ENCODE data around the gene CLDN15. TPM values are rescaled to one million over a fixed set of nuclear protein-coding genes. Genes with fewer than 3 reads are reported as not detected.
"Not testable (repeated sequence)": the region's sequence is repeated elsewhere in the genome, so short reads cannot be mapped to it uniquely, and the experiment has no call there.

CLDN15 gene
- total RNA-seq, result 17.4 TPM

GRCh38 chr7:101237206-101238067 is at the start of gene CLDN15:
CLDN15 (minus strand) TSS chr7:101237802; CDS start chr7:101237581, 221 bp downstream.
- intact Hi-C loops (cut with DNase I), result no loop called here
- peak; percentile 79 for DNase-seq (ENCODE audit: low spot score)
- ATAC-seq, result peak; percentile 80

- intact Hi-C loops (cut with DNase I), result no loop called here
- ATAC-seq, result no peak
- no peak for DNase-seq (ENCODE audit: low spot score)
These were observed 49.4 kb upstream of the CLDN15 start for GRCh38 chr7:101287032-101287431.

GRCh38 chr7:101285880-101286279 is 48.3 kb upstream of the CLDN15 start:
- intact Hi-C loops (cut with DNase I); DNase-seq (ENCODE audit: low spot score); ATAC-seq: not testable (repeated sequence)

GRCh38 chr7:101285171-101285570 is 47.6 kb upstream of the CLDN15 start:
- ATAC-seq, result no peak
- intact Hi-C loops (cut with DNase I), result no loop called here
- no peak for DNase-seq (ENCODE audit: low spot score)

- not testable (repeated sequence) for DNase-seq (ENCODE audit: low spot score); ATAC-seq
- intact Hi-C loops (cut with DNase I), result loop anchor here (5.0 kb wide), 1 partner anchor 139 kb away; no protein-coding TSS in a partner anchor
These were observed 43.3 kb upstream of the CLDN15 start for GRCh38 chr7:101280912-101281311.

GRCh38 chr7:101278461-101279292 is 41.1 kb upstream of the CLDN15 start:
- no peak for DNase-seq (ENCODE audit: low spot score)
- intact Hi-C loops (cut with DNase I), result no loop called here
- no peak for ATAC-seq

GRCh38 chr7:101277155-101277554 is 39.6 kb upstream of the CLDN15 start:
- ATAC-seq, result no peak
- DNase-seq (ENCODE audit: low spot score), result no peak
- intact Hi-C loops (cut with DNase I), result no loop called here

- DNase-seq (ENCODE audit: low spot score), result no peak
- intact Hi-C loops (cut with DNase I), result no loop called here
- no peak for ATAC-seq
These were observed 35.6 kb upstream of the CLDN15 start for GRCh38 chr7:101273206-101273605.

- ATAC-seq, result no peak
- intact Hi-C loops (cut with DNase I), result no loop called here
- DNase-seq (ENCODE audit: low spot score), result no peak
These were observed 33.4 kb upstream of the CLDN15 start for GRCh38 chr7:101271021-101271420.

- DNase-seq (ENCODE audit: low spot score) (no peak), ATAC-seq (no peak)
- intact Hi-C loops (cut with DNase I), result no loop called here
These were observed 32.1 kb upstream of the CLDN15 start for GRCh38 chr7:101269664-101270063.

GRCh38 chr7:101265622-101266516 is 28.3 kb upstream of the CLDN15 start:
- intact Hi-C loops (cut with DNase I), result no loop called here
- ATAC-seq (no peak), DNase-seq (ENCODE audit: low spot score) (no peak)

GRCh38 chr7:101264102-101264706 is 26.6 kb upstream of the CLDN15 start:
- intact Hi-C loops (cut with DNase I); DNase-seq (ENCODE audit: low spot score): not testable (repeated sequence)
- peak; percentile 42 for ATAC-seq

- intact Hi-C loops (cut with DNase I), result no loop called here
- ATAC-seq (no peak), DNase-seq (ENCODE audit: low spot score) (no peak)
These were observed 20.7 kb upstream of the CLDN15 start for GRCh38 chr7:101258243-101258731.

GRCh38 chr7:101255796-101256195 is 18.2 kb upstream of the CLDN15 start:
- DNase-seq (ENCODE audit: low spot score), result no peak
- intact Hi-C loops (cut with DNase I), result no loop called here
- no peak for ATAC-seq

GRCh38 chr7:101253199-101253598 is 15.6 kb upstream of the CLDN15 start:
- ATAC-seq; DNase-seq (ENCODE audit: low spot score); intact Hi-C loops (cut with DNase I): not testable (repeated sequence)

- intact Hi-C loops (cut with DNase I), result no loop called here
- peak; percentile 96 for DNase-seq (ENCODE audit: low spot score)
- ATAC-seq, result peak; percentile 100
These were observed 14.5 kb upstream of the CLDN15 start for GRCh38 chr7:101251871-101252659.

GRCh38 chr7:101250324-101250723 is 12.7 kb upstream of the CLDN15 start:
- intact Hi-C loops (cut with DNase I), result no loop called here
- ATAC-seq, result no peak
- no peak for DNase-seq (ENCODE audit: low spot score)

GRCh38 chr7:101248276-101248675 is 10.7 kb upstream of the CLDN15 start:
- DNase-seq (ENCODE audit: low spot score), result no peak
- no peak for ATAC-seq
- intact Hi-C loops (cut with DNase I), result no loop called here
